HG03439 (cell line): ENCODE results near the gene NUFIP1.
"Not testable (repeated sequence)": the region's sequence is repeated elsewhere in the genome, so short reads cannot be mapped to it uniquely, and the experiment has no call there.

ENCODE experiments used
- ATAC-seq: cut with Tn5 transposase; IDR thresholded peaks from one replicate; pipeline ENCODE4 v1.9.1; 2021; ENCODE audit warnings: mild to moderate bottlenecking, moderate library complexity; ENCODE audit not compliant: unreplicated experiment

NUFIP1 gene

GRCh38 chr13:44989071-44989889 lies at the start of gene NUFIP1, which contains the start of gene GPALPP1:
NUFIP1 (minus strand) TSS chr13:44989471; CDS start chr13:44989436, 35 bp downstream.
GPALPP1 (plus strand) TSS chr13:44989538; CDS start chr13:44989655, 117 bp downstream.
- ATAC-seq = peak; percentile 96

GRCh38 chr13:45036206-45036605 lies 46.9 kb upstream of the NUFIP1 start:
- ATAC-seq = no peak

DNA sequence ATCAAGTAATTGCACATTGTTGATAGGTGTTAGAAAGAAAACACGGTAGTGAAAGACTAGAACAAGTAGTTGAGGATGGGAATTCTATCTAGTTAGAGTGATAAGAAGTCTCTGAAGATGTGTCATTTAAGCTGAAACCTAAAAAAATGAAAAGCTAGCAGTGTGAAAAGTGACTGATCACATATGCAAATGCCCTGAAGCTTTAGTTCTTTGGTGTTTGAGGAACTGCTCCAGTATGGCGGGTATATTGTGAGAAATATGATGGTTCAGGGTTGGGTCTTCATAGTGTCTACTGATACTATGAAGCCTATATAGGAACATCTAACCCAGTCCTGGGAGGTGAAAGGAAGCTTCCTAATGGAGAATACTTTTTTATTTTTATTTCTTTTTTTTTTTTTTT lies 45.1 kb upstream of the NUFIP1 start:
- no peak for ATAC-seq

- no peak for ATAC-seq
Observed at GRCh38 chr13:45024847-45025246, 35.6 kb upstream of the NUFIP1 start.

- no peak for ATAC-seq
Observed at GRCh38 chr13:45021250-45021649, 32.0 kb upstream of the NUFIP1 start.

GRCh38 chr13:45019981-45020380 lies 30.7 kb upstream of the NUFIP1 start:
- not testable (repeated sequence) for ATAC-seq

GRCh38 chr13:45016792-45017425 lies 27.6 kb upstream of the NUFIP1 start:
- no peak for ATAC-seq

GRCh38 chr13:45015300-45015699 lies 26.0 kb upstream of the NUFIP1 start:
- no peak for ATAC-seq

DNA sequence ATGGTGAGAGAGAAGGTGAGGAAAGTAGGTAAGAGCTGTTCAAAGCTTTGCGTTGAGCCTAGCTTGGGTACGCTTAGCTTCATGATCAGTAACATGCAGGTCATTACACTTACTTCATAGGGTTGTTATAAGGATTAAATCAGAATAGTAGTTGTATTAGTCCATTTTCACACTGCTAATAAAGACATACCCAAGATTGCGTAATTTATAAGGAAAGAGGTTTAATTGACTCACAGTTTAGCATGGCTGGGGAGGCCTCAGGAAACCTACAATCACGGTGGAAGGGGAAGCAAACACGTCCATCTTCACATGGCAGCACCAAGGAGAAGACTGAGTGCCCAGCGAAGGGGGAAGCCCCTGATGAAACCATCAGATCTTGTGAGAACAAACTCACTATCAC lies 21.9 kb upstream of the NUFIP1 start:
- ATAC-seq = no peak

DNA sequence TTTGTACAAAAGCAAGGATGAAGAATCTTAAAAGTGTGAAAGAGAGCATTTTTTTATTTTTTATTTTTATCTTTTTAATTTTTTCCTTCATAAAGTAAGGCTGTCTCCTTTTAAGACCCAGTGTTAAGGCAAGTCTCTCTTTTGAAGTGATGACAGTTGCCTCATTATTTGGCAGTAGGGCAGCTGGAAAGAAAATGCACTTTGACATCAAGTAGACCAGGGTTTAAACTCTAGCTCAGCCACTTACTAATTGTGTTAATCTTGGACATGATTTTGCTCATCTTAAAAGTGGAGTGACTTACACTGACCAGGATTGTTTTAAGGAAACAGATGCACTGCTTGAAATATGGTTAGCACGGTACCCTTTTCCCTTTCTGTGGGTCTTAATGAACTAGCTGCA lies 18.6 kb upstream of the NUFIP1 start:
- ATAC-seq = no peak

DNA sequence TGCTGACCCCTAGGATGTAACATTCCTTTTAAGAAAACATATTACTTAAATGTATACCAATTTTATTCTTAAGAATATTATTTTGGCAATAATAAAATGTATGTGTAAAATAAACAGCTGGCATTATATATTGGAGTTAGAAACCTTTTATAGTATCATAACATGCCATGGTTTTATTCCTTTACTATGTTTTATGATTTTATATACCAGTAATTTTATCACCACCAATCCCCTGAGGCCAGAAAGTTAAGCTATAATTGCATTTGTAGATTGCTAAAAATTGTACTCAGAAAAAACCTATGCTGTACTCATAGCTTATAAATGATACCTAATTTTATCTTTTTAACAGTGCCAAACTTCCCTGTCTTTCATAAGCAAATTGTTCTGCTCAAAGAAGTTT lies 18.0 kb upstream of the NUFIP1 start:
- no peak for ATAC-seq

DNA sequence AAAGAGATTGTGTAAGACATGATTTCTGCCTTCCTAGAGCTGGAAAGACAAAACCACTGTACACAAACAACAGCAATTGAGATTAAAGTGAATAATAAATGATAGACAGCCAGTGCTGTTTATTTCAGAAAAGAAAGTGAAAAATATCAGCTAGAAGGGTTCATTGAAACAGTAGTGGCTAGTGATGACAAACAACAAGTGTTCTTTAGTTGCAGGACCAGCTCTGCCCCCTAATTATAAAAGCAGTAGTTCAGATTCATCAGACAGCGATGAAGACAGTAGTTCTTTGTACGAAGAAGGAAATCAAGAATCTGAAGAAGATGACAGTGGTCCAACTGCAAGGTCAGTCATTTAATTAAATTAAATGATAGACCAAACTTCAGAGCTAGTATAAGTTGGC lies 14.8 kb upstream of the NUFIP1 start:
- no peak for ATAC-seq

- no peak for ATAC-seq
Observed at GRCh38 chr13:45003417-45003816, 14.1 kb upstream of the NUFIP1 start.

- ATAC-seq = peak; percentile 9
Observed at GRCh38 chr13:44989941-44990340, 670 bp upstream of the NUFIP1 start.

DNA sequence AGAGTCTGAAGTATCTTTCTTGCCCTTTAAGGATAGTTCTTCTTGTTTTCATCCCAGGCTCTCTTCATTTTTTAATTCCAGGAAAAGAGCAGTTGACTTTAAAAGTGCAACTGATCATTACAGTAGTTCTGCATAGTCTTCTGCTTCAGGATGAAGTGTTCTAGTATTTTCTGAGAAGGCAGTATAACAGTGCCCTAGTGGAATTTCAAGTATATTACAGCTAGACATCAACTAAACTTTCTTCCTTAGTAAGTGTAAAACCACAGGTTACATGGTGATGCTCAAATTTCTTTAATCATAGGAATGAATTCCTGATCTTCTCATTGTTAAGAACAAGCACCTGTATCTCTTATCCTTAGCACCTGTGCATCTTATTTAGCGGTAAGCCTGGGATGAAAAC lies 10.9 kb downstream of the NUFIP1 start:
- ATAC-seq = no peak

DNA sequence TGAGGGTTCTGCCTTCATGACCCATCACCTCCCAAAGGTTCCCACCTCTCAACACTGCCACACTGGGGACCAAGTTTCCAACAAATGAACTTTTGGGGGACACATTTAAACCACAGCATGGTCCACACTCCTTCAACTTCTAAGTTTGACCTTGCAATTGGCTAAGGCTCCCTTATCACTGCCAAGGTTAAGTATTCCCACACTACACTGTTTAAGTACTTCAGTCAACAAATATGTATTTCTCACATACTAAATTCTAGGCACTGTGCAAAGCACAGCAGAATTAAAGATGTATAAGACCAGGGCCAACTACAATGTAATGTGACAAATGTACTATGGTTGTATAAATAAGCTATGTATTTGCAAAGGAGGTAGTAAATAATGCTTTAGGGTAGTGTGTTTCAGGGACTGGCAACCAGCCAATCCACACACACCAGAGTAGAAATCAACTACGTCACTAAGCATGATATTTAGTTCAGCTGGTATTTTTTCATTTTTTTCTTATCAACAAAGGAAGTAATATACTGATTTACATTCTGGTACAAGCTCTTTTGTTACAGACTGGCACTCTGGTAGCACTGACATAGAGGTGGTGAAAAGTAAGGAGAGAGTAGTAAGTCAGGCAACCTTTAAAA lies 12.2 kb downstream of the NUFIP1 start:
- ATAC-seq = no peak

GRCh38 chr13:44976196-44976595 lies 13.1 kb downstream of the NUFIP1 start:
- no peak for ATAC-seq

DNA sequence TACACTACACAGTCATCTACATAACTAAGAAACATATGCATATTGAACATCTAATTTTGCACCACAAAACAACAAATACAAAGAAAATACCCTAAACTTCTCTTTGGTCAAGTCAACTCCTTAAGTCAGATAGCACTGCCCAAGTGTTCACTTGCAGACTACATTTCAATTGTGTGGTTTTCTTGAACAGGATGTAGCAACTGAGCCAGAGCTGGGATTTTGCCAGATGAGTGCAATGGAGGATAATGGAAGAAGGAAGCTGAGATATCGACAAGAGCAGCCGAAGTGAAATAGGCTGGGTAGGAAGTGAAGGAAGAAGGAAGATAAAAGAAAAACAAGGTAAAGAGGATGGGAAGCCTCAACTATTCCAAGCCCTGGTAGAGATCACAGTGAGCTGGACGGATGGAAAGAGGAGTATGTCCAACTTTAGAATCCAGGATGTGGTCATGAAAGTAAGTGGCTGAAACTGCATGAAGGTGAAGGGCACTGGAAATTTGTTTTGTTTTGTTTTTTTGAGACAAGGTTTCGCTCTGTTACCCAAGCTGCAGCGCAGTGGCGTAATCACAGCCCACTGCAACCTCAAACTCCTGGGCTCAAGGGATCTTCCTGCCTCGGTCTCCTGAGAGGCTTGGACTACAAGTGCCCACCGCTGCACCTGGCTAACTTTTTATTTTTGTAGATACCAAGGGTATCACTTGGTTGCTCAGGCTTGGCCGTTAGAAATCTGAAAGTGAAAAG lies 15.0 kb downstream of the NUFIP1 start:
- ATAC-seq = no peak

DNA sequence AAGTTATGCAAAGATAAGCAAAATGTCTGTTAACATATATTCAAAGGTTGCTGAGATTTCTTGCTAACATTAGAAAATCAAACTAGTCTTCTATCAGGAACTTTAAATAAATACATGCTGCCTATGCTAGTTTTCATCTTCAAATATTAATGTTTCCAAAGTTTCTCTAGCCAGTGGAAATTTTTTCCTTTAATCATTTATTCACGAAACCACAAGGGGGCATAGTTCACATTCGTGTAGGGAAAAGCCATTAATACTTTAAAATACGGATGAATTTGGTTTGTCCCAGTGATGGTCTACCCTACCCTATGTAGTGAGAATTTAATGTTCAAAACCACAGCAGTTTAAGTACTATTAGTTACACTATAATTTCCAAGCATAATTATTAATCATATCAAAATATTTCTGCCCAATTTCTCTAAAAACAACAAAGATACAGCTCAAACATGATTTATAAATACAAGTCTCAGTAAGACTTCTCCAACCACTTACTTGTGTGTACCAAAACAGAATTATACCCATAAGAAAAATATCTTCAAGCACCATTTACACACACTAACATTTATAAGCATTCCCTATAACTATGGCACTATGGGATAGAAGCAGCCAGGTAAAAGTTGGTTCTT lies 16.2 kb downstream of the NUFIP1 start:
- no peak for ATAC-seq

GRCh38 chr13:44971656-44972595 lies 17.3 kb downstream of the NUFIP1 start:
- ATAC-seq = no peak
